Fibroblast of pulmonary artery (primary cell): Measurements from ENCODE around the gene YPEL1.
"Not testable (repeated sequence)": the region's sequence is repeated elsewhere in the genome, so short reads cannot be mapped to it uniquely, and the experiment has no call there.

Experiments
- DNase-seq: peaks from one replicate; pipeline ENCODE4 v3.0.0-alpha.2; 2010; ENCODE audit warnings: low read depth
- H3K4me3 ChIP-seq: replicated peaks from 2 replicates; pipeline ENCODE4 v1.5.1; 2011; ENCODE audit warnings: low read depth, mild to moderate bottlenecking, control low read depth, low read length, moderate library complexity
- CTCF ChIP-seq: IDR thresholded peaks from 2 replicates; pipeline ENCODE4 v1.5.1; 2011; ENCODE audit warnings: mild to moderate bottlenecking, control low read depth, low read length, inconsistent platforms; ENCODE audit errors: missing control alignments

Gene YPEL1

GRCh38 chr22:21693333-21693998, 42.1 kb downstream of the YPEL1 start:
- DNase-seq = no peak
- no peak for TF ChIP-seq CTCF
- no peak overlapping the region for H3K4me3 ChIP-seq

- DNase-seq, H3K4me3 ChIP-seq: not testable (repeated sequence)
These were observed 42.7 kb downstream of the YPEL1 start for GRCh38 chr22:21692856-21693255.

GRCh38 chr22:21691816-21692215, 43.8 kb downstream of the YPEL1 start:
- no peak for DNase-seq
- no peak overlapping the region for H3K4me3 ChIP-seq
- TF ChIP-seq CTCF = no peak

- no peak overlapping the region for H3K4me3 ChIP-seq
- no peak for TF ChIP-seq CTCF
- DNase-seq = no peak
These were observed 45.2 kb downstream of the YPEL1 start for GRCh38 chr22:21690401-21690801.

- no peak for DNase-seq
- TF ChIP-seq CTCF = no peak
- no peak overlapping the region for H3K4me3 ChIP-seq
These were observed 46.8 kb downstream of the YPEL1 start for GRCh38 chr22:21688706-21689381.

- DNase-seq = no peak
- H3K4me3 ChIP-seq = no peak overlapping the region
- no peak for TF ChIP-seq CTCF
These were observed 47.3 kb downstream of the YPEL1 start for GRCh38 chr22:21688341-21688705.

- no peak for TF ChIP-seq CTCF
These were observed 47.8 kb downstream of the YPEL1 start for GRCh38 chr22:21687685-21688259.

More at GRCh38 chr22:21687685-21688259, 47.8 kb downstream of the YPEL1 start:
- DNase-seq = no peak
- H3K4me3 ChIP-seq = no peak overlapping the region
